H1 (cell line): ENCODE data around the gene KRTAP12-2. TPM values are rescaled to one million over a fixed set of nuclear protein-coding genes. Genes with fewer than 3 reads are reported as not detected.
A peak's percentile ranks its signal among the peaks of the same experiment; 100 is the strongest.

Experiments used
- CTCF ChIA-PET: fragments of 300-600 bp; sonication (Branson Sonifier 250); formaldehyde crosslinking; loops from one replicate; lab custom pipeline; 2021; ENCODE audit not compliant: partially characterized antibody; lab: Charles Lee
- POLR2A ChIA-PET: fragments of 300-600 bp; sonication (Branson Sonifier 250); formaldehyde crosslinking; loops from one replicate; lab custom pipeline; 2021; ENCODE audit warnings: inconsistent platforms; ENCODE audit not compliant: partially characterized antibody; lab: Charles Lee
- DNase-seq, 2 experiments: peaks; one replicate each; pipeline versions ENCODE4 v3.0.0 to v3.0.0-alpha.2; 2010 to 2022; ENCODE audit warnings: low spot score in 2 of 2, low read depth in 1 of 2, mixed read lengths in 1 of 2
- FAIRE-seq: peaks from 2 replicates; lab custom pipeline; 2011; peaks lifted over from hg19 to GRCh38; lab: Jason Lieb, UNC
- H2AFZ ChIP-seq: 2 replicates; pipeline ENCODE4 v1.8.1; 2012; ENCODE audit warnings: low read length, inconsistent platforms
- H2AK5ac ChIP-seq: 2 replicates; pipeline ENCODE4 v1.6.1; 2013; ENCODE audit warnings: low read depth, low read length
- H2BK120ac ChIP-seq: replicated peaks from 2 replicates; pipeline ENCODE3; 2013; ENCODE audit warnings: low read depth, low read length, inconsistent platforms
- H2BK12ac ChIP-seq: 2 replicates; pipeline ENCODE4 v1.6.1; 2013; ENCODE audit warnings: low read depth, low read length
- H2BK15ac ChIP-seq: 2 replicates; pipeline ENCODE4 v1.6.1; 2013; ENCODE audit warnings: low read length
- H2BK20ac ChIP-seq: 2 replicates; pipeline ENCODE4 v1.6.1; 2013; ENCODE audit warnings: low read length
- H2BK5ac ChIP-seq: 2 replicates; pipeline ENCODE4 v1.6.1; 2013; ENCODE audit warnings: low read depth, low read length
- H3K14ac ChIP-seq: 2 replicates; pipeline ENCODE4 v1.6.1; 2013; ENCODE audit warnings: inconsistent platforms; ENCODE audit not compliant: insufficient read length
- H3K18ac ChIP-seq: 2 replicates; pipeline ENCODE4 v1.6.1; 2013; ENCODE audit warnings: low read length; ENCODE audit errors: extremely low read depth
- H3K23ac ChIP-seq: 2 replicates; pipeline ENCODE4 v1.6.1; 2013; ENCODE audit warnings: inconsistent platforms; ENCODE audit not compliant: insufficient read length
- H3K23me2 ChIP-seq: 2 replicates; pipeline ENCODE4 v1.6.1; 2013; ENCODE audit warnings: low read depth, low read length
- H3K27ac ChIP-seq: 2 replicates; pipeline ENCODE4 v1.6.1; 2011; ENCODE audit warnings: low read depth, low read length, inconsistent platforms
- H3K27me3 ChIP-seq, 4 experiments: replicated peaks in 1 of 4; 1 replicate in 1 of 4; 2 replicates in 3 of 4; pipeline versions ENCODE4 v1.6.1 to v1.8.1; 2011 to 2013; ENCODE audit warnings: low read length in 3 of 4, mild to moderate bottlenecking in 3 of 4, inconsistent platforms in 2 of 4, mixed read lengths in 2 of 4, moderate library complexity in 1 of 4; ENCODE audit not compliant: control insufficient read depth in 3 of 4, insufficient read depth in 3 of 4; ENCODE audit errors: extremely low read depth in 1 of 4
- H3K36me3 ChIP-seq, 4 experiments: 2 replicates each; pipeline versions ENCODE4 v1.6.1 to v1.8.1; 2011 to 2013; ENCODE audit warnings: mild to moderate bottlenecking in 4 of 4, low read length in 3 of 4, moderate library complexity in 2 of 4, control low read depth in 1 of 4, inconsistent platforms in 1 of 4; ENCODE audit not compliant: insufficient read depth in 4 of 4, control insufficient read depth in 2 of 4
- H3K4ac ChIP-seq: replicated peaks from 2 replicates; pipeline ENCODE3; 2013; ENCODE audit warnings: low read length, low read depth, mixed read lengths, inconsistent platforms; ENCODE audit not compliant: insufficient read length
- H3K4me1 ChIP-seq, 4 experiments: replicated peaks in 1 of 4; 1 replicate in 1 of 4; 2 replicates in 3 of 4; pipeline versions ENCODE4 v1.6.1 to v1.8.1; 2011 to 2013; ENCODE audit warnings: low read length in 3 of 4, inconsistent platforms in 2 of 4, mixed read lengths in 1 of 4; ENCODE audit not compliant: insufficient read depth in 4 of 4, control insufficient read depth in 3 of 4
- H3K4me2 ChIP-seq, 2 experiments: 2 replicates each; pipeline versions ENCODE4 v1.6.1 to v1.8.1; 2011 to 2013; ENCODE audit warnings: low read depth in 2 of 2, low read length in 2 of 2, control low read depth in 1 of 2, inconsistent platforms in 1 of 2, mild to moderate bottlenecking in 1 of 2; ENCODE audit not compliant: insufficient read depth in 1 of 2
- H3K4me3 ChIP-seq, 4 experiments: fragments of 200-600, 300-600 bp in 1 of 4; sonication (generic), shearing (Covaris generic), sonication (Bioruptor Twin) in 1 of 4; 2 replicates each; pipeline versions ENCODE4 v1.5.1 to v1.8.1; 2011 to 2016; ENCODE audit warnings: low read length in 4 of 4, low read depth in 3 of 4, control low read depth in 2 of 4, inconsistent platforms in 2 of 4, mild to moderate bottlenecking in 2 of 4, mixed read lengths in 1 of 4, moderate library complexity in 1 of 4; ENCODE audit not compliant: insufficient read depth in 2 of 4; ENCODE audit errors: extremely low read depth in 1 of 4
- H3K56ac ChIP-seq: replicated peaks from 2 replicates; pipeline ENCODE3; 2013; ENCODE audit warnings: low read depth, mild to moderate bottlenecking, mixed read lengths, low read length, inconsistent platforms; ENCODE audit not compliant: insufficient read length
- H3K79me1 ChIP-seq: 2 replicates; pipeline ENCODE4 v1.6.1; 2013; ENCODE audit warnings: low read depth, low read length, control low read depth
- H3K79me2 ChIP-seq, 2 experiments: 2 replicates each; pipeline versions ENCODE4 v1.6.1 to v1.8.1; 2012 to 2013; ENCODE audit warnings: low read length in 2 of 2, mild to moderate bottlenecking in 2 of 2, inconsistent platforms in 1 of 2; ENCODE audit not compliant: insufficient read depth in 2 of 2, control insufficient read depth in 1 of 2
- H3K9ac ChIP-seq, 4 experiments: replicated peaks in 1 of 4; 1 replicate in 1 of 4; 2 replicates in 3 of 4; pipeline versions ENCODE4 v1.6.1 to v1.8.1; 2011 to 2013; ENCODE audit warnings: low read depth in 3 of 4, low read length in 3 of 4, control low read depth in 2 of 4, mild to moderate bottlenecking in 2 of 4, moderate library complexity in 2 of 4, inconsistent platforms in 1 of 4; ENCODE audit errors: extremely low read depth in 1 of 4
- H3K9me3 ChIP-seq, 2 experiments: 2 replicates each; pipeline versions ENCODE4 v1.6.1 to v1.8.1; 2012 to 2013; ENCODE audit warnings: mild to moderate bottlenecking in 2 of 2, moderate library complexity in 2 of 2, control low read depth in 1 of 2, inconsistent platforms in 1 of 2, low read depth in 1 of 2, low read length in 1 of 2, mixed read lengths in 1 of 2; ENCODE audit not compliant: insufficient read depth in 2 of 2
- H4K20me1 ChIP-seq, 2 experiments: replicated peaks in 1 of 2; 2 replicates each; pipeline versions ENCODE3 to v1.8.1; 2011 to 2013; ENCODE audit warnings: inconsistent platforms in 2 of 2, low read length in 2 of 2, mild to moderate bottlenecking in 1 of 2; ENCODE audit not compliant: insufficient read depth in 2 of 2, control insufficient read depth in 1 of 2
- H4K5ac ChIP-seq: 2 replicates; pipeline ENCODE4 v1.6.1; 2013; ENCODE audit warnings: low read length, low read depth, mixed read lengths, inconsistent platforms; ENCODE audit not compliant: insufficient read length
- H4K8ac ChIP-seq: 2 replicates; pipeline ENCODE4 v1.8.0; 2013; ENCODE audit warnings: mild to moderate bottlenecking, moderate library complexity, low read length, inconsistent platforms; ENCODE audit not compliant: insufficient read depth; ENCODE audit errors: extremely low read depth
- H4K91ac ChIP-seq: replicated peaks from 2 replicates; pipeline ENCODE3; 2013; ENCODE audit warnings: low read length, mixed read lengths, inconsistent platforms; ENCODE audit not compliant: insufficient read length
- EZH2 ChIP-seq: fragments of 200-600 bp; sonication (generic); IDR thresholded peaks from 2 replicates; pipeline ENCODE4 v1.7.1; 2012; ENCODE audit warnings: low read depth, mild to moderate bottlenecking, moderate library complexity, low read length, inconsistent platforms; ENCODE audit not compliant: severe bottlenecking
- HDAC2 ChIP-seq, 2 experiments: fragments of 300-600 bp in 1 of 2; sonication (generic) in 1 of 2; IDR thresholded peaks; 2 replicates each; pipeline ENCODE4 v1.6.1; 2011 to 2012; ENCODE audit warnings: low read depth in 2 of 2, low read length in 2 of 2, mild to moderate bottlenecking in 2 of 2, moderate library complexity in 2 of 2, borderline replicate concordance in 1 of 2, inconsistent platforms in 1 of 2
- TAF1 ChIP-seq: IDR thresholded peaks from 2 replicates; pipeline ENCODE4 v1.6.1; 2011; ENCODE audit warnings: mild to moderate bottlenecking, low read depth, low read length
- whole genome bisulfite sequencing, 2 experiments: shearing (Covaris generic) in 1 of 2; methylation state at CpG; one replicate each; pipeline versions ENCODE4 v1.1.6 to v1.1.7; 2013 to 2015; ENCODE audit warnings: low lambda C conversion rate in 2 of 2, mixed read lengths in 2 of 2, inconsistent platforms in 1 of 2, low coverage in 1 of 2, missing lambda C conversion rate in 1 of 2; ENCODE audit not compliant: insufficient replicate concordance in 2 of 2, insufficient coverage in 1 of 2, insufficient read length in 1 of 2; ENCODE audit errors: extremely low coverage in 1 of 2, missing lambda C conversion rate in 1 of 2; 5-methylcytosine and 5-hydroxymethylcytosine counted together
- polyA plus RNA-seq, 7 experiments: library from polyadenylated mRNA; depleted of rRNA in 3 of 7; stranded (reverse) in 5 of 7; unstranded in 2 of 7; fragments of >200 nt in 5 of 7; fragments of 200-250 nt in 2 of 7; gene quantifications; 1 replicate in 5 of 7; 2 replicates in 1 of 7; 4 replicates in 1 of 7; pipeline versions ENCODE4 v1.2.1 to v1.2.3, GENCODE V29; 2011 to 2013; ENCODE audit warnings: missing spikeins in 2 of 7, mixed read lengths in 2 of 7
- total RNA-seq: library from RNA; stranded (reverse); fragmentation: NEBNext Ultra II Directional; extraction: Animal tissue kit (Norgen Biotek cat#: 25700); gene quantifications from 2 replicates; pipeline ENCODE4 v1.2.1, GENCODE V29; 2021

Gene KRTAP12-2
- total and polyA plus RNA-seq, 2 of the 8 experiments (the other 6 are each of a cell fraction or from before 2014, with no cell fraction given) = 0.50 TPM; not detected in 1

- Histone ChIP-seq H2BK120ac (peak overlapping the region; percentile 75), H4K8ac (peak overlapping the region; percentile 38; the same call in 1 of the 2 replicates), H4K5ac (no peak overlapping the region), H2BK12ac (peak overlapping the region; percentile 98; the same call in 1 of the 2 replicates), H2AK5ac (no peak overlapping the region), H3K18ac (peak overlapping the region; percentile 95; the same call in 1 of the 2 replicates), H3K9ac (no peak overlapping the region), H3K4me3 (peak overlapping the region; percentile 1 to 58 (median 39); a peak in 5 of 8 replicates), H2BK20ac (peak overlapping the region; percentile 93; the same call in 1 of the 2 replicates), H2BK5ac (peak overlapping the region; percentile 89; the same call in 1 of the 2 replicates), H2AFZ (no peak overlapping the region), H4K91ac (peak overlapping the region; percentile 79), H3K4me2 (peak overlapping the region; percentile 91 to 93), H3K27me3 (peaks cover 24 to 77% (median 68%) of the 10 kb centered on the region in 4 experiments), H3K56ac (no peak overlapping the region), H3K9me3 (no peaks in the 10 kb centered on the region), H3K79me1 (peaks cover 3% of the 10 kb centered on the region; the same call in 1 of the 2 replicates), H3K27ac (no peak overlapping the region), H3K36me3 (no peaks in the 10 kb centered on the region), H3K4ac (peak overlapping the region; percentile 13), H4K20me1 (peaks cover 0 to 2% of the 10 kb centered on the region in 2 experiments), H2BK15ac (0 out of 2 replicates have a peak overlapping the region, but pooled peaks have one; percentile 61), H3K14ac (no peak overlapping the region), H3K79me2 (no peaks in the 10 kb centered on the region), H3K4me1 (peaks cover 0 to 58% (median 45%) of the 10 kb centered on the region in 4 experiments; a peak in 6 of 7 replicates), H3K23me2 (peaks cover 47% of the 10 kb centered on the region), H3K23ac (no peak overlapping the region)
- DNase-seq (peak in 1 of 2 experiments; percentile 56), FAIRE-seq (no peak)
- CTCF ChIA-PET = interaction anchor here (0.8 to 2.5 kb wide), 11 partner anchors 8 to 210 kb away, joined by 3 to 10 read pairs (median 4); partner anchors contain the start of genes ITGB2 and KRTAP10-12
- TF ChIP-seq HDAC2 (IDR thresholded peaks at IDR 0.05; ENCODE audit: borderline replicate concordance in 1 of 2, low read depth in 2 of 2, low read length in 2 of 2) (0 out of 4 replicates have a peak, but pooled peaks of 1 of the 2 experiments have one; percentile 1), TAF1 (0 out of 2 replicates have a peak, but pooled peaks have one; percentile 10), EZH2 (no peak)
- POLR2A ChIA-PET = interaction anchor here (0.5 to 1.7 kb wide), 6 partner anchors 9 to 230 kb away, joined by 3 to 6 read pairs (median 3); partner anchors contain the start of genes KRTAP10-12 and SLX9
- WGBS, 2 experiments = 0% methylated on average over 15 of the region's 17 CpGs; no CpG with 5 or more reads in 1 of the 2 experiments
These were observed 43.6 kb upstream of the KRTAP12-2 start for GRCh38 chr21:44710294-44710665.
